NCI-H2029 treated with DMSO at 0.1 percent for 48 hours (cell line): ENCODE data around the gene ZNHIT2.

ENCODE experiments used
- DNase-seq: peaks from one replicate; lab custom pipeline; 2025; lab: John Stamatoyannopoulos, UW

Gene ZNHIT2

GRCh38 chr11:65103476-65103875, 14.0 kb downstream of the ZNHIT2 start:
- no peak for DNase-seq

- peak; percentile 95 for DNase-seq
Measured at GRCh38 chr11:65102142-65103095, 15.1 kb downstream of the ZNHIT2 start.

- DNase-seq: peak; percentile 71
Measured at GRCh38 chr11:65100674-65101350, 16.7 kb downstream of the ZNHIT2 start.

- no peak for DNase-seq
Measured at GRCh38 chr11:65096926-65097325, 20.6 kb downstream of the ZNHIT2 start.

GRCh38 chr11:65095974-65096806, 21.3 kb downstream of the ZNHIT2 start, which contains the start of gene VPS51:
Gene VPS51 (plus strand): TSS chr11:65096214. CDS start chr11:65096251, 37 bp downstream.
- DNase-seq: peak; percentile 68

GRCh38 chr11:65095427-65095826, 22.1 kb downstream of the ZNHIT2 start:
- no peak for DNase-seq

GRCh38 chr11:65090628-65091027, 26.9 kb downstream of the ZNHIT2 start:
- no peak for DNase-seq

- no peak for DNase-seq
Measured at GRCh38 chr11:65089621-65090020, 27.9 kb downstream of the ZNHIT2 start.

GRCh38 chr11:65087827-65088226, 29.7 kb downstream of the ZNHIT2 start:
- DNase-seq: no peak

GRCh38 chr11:65087216-65087615, 30.3 kb downstream of the ZNHIT2 start:
- no peak for DNase-seq

- DNase-seq: no peak
Measured at GRCh38 chr11:65086809-65087208, 30.7 kb downstream of the ZNHIT2 start.

GRCh38 chr11:65085446-65085845, 32.1 kb downstream of the ZNHIT2 start:
- no peak for DNase-seq

- no peak for DNase-seq
Measured at GRCh38 chr11:65084598-65085375, 32.7 kb downstream of the ZNHIT2 start.

- peak; percentile 90 for DNase-seq
Measured at GRCh38 chr11:65083834-65084597, 33.5 kb downstream of the ZNHIT2 start, which contains the start of the genes CDCA5 and ZFPL1. Gene CDCA5 (minus strand): TSS chr11:65084040. CDS start chr11:65083978, 62 bp downstream. Gene ZFPL1 (plus strand): TSS chr11:65084222. CDS start chr11:65084699, 477 bp downstream.

GRCh38 chr11:65083134-65083833, 34.2 kb downstream of the ZNHIT2 start:
- no peak for DNase-seq

GRCh38 chr11:65078786-65079342, 38.6 kb downstream of the ZNHIT2 start:
- no peak for DNase-seq

- peak; percentile 1 for DNase-seq
Measured at GRCh38 chr11:65078151-65078550, 39.4 kb downstream of the ZNHIT2 start.

GRCh38 chr11:65077451-65077850, 40.0 kb downstream of the ZNHIT2 start:
- no peak for DNase-seq

- no peak for DNase-seq
Measured at GRCh38 chr11:65072631-65072966, 44.9 kb downstream of the ZNHIT2 start.
